DMS53 treated with DMSO at 0.1 percent for 48 hours (cell line): ENCODE results near the gene SLC35G1.

ENCODE experiments used
- DNase-seq: peaks from one replicate; lab custom pipeline; 2025; ENCODE audit not compliant: unreplicated experiment; lab: John Stamatoyannopoulos, UW

SLC35G1 gene

DNA sequence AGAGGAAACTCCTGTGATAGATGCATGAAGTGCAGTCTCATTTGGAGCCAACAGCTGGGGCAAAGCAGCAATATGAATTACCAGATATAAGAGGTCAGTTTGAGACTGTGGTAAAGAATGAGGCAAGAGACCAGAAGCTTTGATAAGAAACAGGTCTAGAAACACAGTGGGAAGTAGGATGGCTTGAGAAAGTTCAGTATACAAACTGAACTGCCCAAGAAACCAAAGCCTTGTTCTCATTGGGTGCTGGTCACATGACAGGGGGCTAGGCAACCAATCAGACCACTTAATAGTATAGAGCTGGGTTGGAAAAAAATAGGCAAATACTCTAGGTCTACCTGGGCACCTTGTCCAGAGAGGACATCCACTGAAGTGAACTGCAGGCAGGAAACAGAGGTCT lies 53.7 kb downstream of the SLC35G1 start:
- no peak for DNase-seq

DNA sequence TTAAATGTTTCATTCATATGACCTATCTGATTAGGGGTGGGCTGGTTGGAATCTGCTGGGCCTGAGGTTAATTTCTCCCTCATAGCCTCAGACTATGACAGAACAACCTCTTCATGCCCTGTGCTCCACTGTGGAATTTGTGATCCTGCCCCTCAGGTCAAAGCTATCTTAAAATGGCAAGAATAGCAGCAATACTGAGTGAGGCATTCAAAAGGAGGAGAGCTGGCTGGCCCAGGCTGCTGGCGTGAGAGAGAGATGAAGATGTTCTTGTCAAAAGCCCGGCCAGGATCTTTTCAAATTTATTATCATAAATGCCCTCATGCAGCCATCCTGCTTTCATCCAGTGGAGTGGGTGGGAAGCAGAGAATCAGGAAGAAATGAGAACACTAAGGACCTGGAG lies 58.1 kb downstream of the SLC35G1 start:
- DNase-seq = no peak
